Thyroid gland (tissue), 4 donors: ENCODE data around the gene TSPAN9. TPM values are rescaled to one million over a fixed set of nuclear protein-coding genes. Genes with fewer than 3 reads are reported as not detected.
A peak's percentile ranks its signal among the peaks of the same experiment; 100 is the strongest.

ENCODE experiments used
- DNase-seq, 2 donors: peaks; one replicate each; pipeline ENCODE4 v3.0.0-alpha.2; 2019
- H3K27ac ChIP-seq, 3 donors: fragments of 200-600 bp; sonication (generic); 1 replicate in 2 of 3; 2 replicates in 1 of 3; pipeline ENCODE4 v1.5.1; 2016 to 2019; ENCODE audit warnings: mild to moderate bottlenecking in 1 of 3, moderate library complexity in 1 of 3
- H3K27me3 ChIP-seq: fragments of 200-600 bp; sonication (generic); one replicate; pipeline ENCODE4 v1.5.1; 2019
- H3K36me3 ChIP-seq, 2 donors: fragments of 200-600 bp; sonication (generic); one replicate each; pipeline ENCODE4 v1.5.1; 2016 to 2019
- H3K4me1 ChIP-seq, 2 donors: fragments of 200-600 bp; sonication (generic); one replicate each; pipeline ENCODE4 v1.5.1; 2017 to 2019
- H3K4me3 ChIP-seq, 3 donors: fragments of 200-600 bp; sonication (generic); replicated peaks in 1 of 3; 1 replicate in 2 of 3; 2 replicates in 1 of 3; pipeline ENCODE4 v1.5.1; 2016; ENCODE audit warnings: mild to moderate bottlenecking in 1 of 3
- H3K9me3 ChIP-seq: fragments of 200-600 bp; sonication (generic); one replicate; pipeline ENCODE4 v1.5.1; 2017
- POLR2A ChIP-seq, 2 donors: fragments of 450-650 bp; IDR thresholded peaks; one replicate each; pipeline ENCODE4 v1.6.1; 2017; ENCODE audit warnings: antibody characterized with exemption in 2 of 2, mild to moderate bottlenecking in 2 of 2, moderate library complexity in 1 of 2
- WGBS, 2 donors: methylation state at CpG; one replicate each; pipeline ENCODE4 v1.1.5; 2017; 5-methylcytosine and 5-hydroxymethylcytosine counted together
- intact Hi-C: fragments of 100-400 bp; cut with DNase I; formaldehyde crosslinking; loops from one replicate; pipeline ENCODE4 v1.15.1; 2023
- total RNA-seq, 4 donors: library from RNA; depleted of rRNA; stranded (reverse); fragments of >200 nt; gene quantifications; one replicate each; pipeline ENCODE4 v1.2.3, GENCODE V29; 2016
- TF ChIP-seq, protein P1 (sequence below), 6 experiments: fragments of 200-600 bp in 3 of 6; fragments of 450-650 bp in 3 of 6; sonication (generic) in 3 of 6; IDR thresholded peaks; one replicate each; pipeline ENCODE4 v1.5.1; 2016 to 2019; ENCODE audit warnings: antibody characterized with exemption in 6 of 6, mild to moderate bottlenecking in 2 of 6, inconsistent platforms in 1 of 6, moderate library complexity in 1 of 6

The TSPAN9 gene
- total RNA-seq, 4 donors from 2014 or later, result 26.9 to 47.5 (median 33.2) TPM

- peaks cover 29 to 61% of the 10 kb centered on the region in 2 donors for H3K4me1 ChIP-seq
- DNase-seq, result peak; percentile 80 to 81
- H3K36me3 ChIP-seq, result no peaks in the 10 kb centered on the region
- peak overlapping the region; percentile 1 to 74 (median 54) for H3K27ac ChIP-seq
- WGBS, 2 donors, result 53 to 59% methylated on average over 22 to 23 of the region's 23 CpGs
- H3K4me3 ChIP-seq, result no peak overlapping the region
- intact Hi-C loops, result no loop called here
- no peaks in the 10 kb centered on the region for H3K9me3 ChIP-seq
- TF ChIP-seq, protein P1, sequence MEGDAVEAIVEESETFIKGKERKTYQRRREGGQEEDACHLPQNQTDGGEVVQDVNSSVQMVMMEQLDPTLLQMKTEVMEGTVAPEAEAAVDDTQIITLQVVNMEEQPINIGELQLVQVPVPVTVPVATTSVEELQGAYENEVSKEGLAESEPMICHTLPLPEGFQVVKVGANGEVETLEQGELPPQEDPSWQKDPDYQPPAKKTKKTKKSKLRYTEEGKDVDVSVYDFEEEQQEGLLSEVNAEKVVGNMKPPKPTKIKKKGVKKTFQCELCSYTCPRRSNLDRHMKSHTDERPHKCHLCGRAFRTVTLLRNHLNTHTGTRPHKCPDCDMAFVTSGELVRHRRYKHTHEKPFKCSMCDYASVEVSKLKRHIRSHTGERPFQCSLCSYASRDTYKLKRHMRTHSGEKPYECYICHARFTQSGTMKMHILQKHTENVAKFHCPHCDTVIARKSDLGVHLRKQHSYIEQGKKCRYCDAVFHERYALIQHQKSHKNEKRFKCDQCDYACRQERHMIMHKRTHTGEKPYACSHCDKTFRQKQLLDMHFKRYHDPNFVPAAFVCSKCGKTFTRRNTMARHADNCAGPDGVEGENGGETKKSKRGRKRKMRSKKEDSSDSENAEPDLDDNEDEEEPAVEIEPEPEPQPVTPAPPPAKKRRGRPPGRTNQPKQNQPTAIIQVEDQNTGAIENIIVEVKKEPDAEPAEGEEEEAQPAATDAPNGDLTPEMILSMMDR (IDR thresholded peaks at IDR 0.05), result no peak
- TF ChIP-seq POLR2A (IDR thresholded peaks at IDR 0.05), result no peak
- H3K27me3 ChIP-seq, result no peaks in the 10 kb centered on the region
Observed at GRCh38 chr12:3281588-3282383, 204.6 kb downstream of the TSPAN9 start.

DNA sequence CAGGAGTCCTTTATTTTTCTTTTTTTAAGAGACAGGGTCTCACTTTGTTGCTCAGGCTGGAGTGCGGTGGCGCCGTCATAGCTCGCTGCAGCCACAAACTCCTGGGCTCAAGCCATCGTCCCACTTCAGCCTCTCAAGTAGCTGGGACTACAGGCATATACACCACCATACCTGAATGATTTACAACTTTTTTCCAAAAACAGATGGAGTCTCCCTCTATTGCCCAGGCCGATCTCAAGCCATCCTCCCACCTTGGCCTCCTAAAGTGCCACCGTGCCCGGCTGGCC lies 205.1 kb downstream of the TSPAN9 start:
- Histone ChIP-seq H3K27me3 (no peaks in the 10 kb centered on the region), H3K27ac (peak overlapping the region in 2 of 3 donors; percentile 54 to 74), H3K4me3 (no peak overlapping the region), H3K9me3 (no peaks in the 10 kb centered on the region), H3K4me1 (peaks cover 29 to 58% of the 10 kb centered on the region in 2 donors), H3K36me3 (no peaks in the 10 kb centered on the region)
- TF ChIP-seq, protein P1 (IDR thresholded peaks at IDR 0.05), result no peak
- no peak for TF ChIP-seq POLR2A (IDR thresholded peaks at IDR 0.05)
- intact Hi-C loops, result no loop called here
- peak; percentile 94 to 95 for DNase-seq
- 44 to 50% methylated on average over 8 of the region's 8 CpGs for WGBS, 2 donors

DNA sequence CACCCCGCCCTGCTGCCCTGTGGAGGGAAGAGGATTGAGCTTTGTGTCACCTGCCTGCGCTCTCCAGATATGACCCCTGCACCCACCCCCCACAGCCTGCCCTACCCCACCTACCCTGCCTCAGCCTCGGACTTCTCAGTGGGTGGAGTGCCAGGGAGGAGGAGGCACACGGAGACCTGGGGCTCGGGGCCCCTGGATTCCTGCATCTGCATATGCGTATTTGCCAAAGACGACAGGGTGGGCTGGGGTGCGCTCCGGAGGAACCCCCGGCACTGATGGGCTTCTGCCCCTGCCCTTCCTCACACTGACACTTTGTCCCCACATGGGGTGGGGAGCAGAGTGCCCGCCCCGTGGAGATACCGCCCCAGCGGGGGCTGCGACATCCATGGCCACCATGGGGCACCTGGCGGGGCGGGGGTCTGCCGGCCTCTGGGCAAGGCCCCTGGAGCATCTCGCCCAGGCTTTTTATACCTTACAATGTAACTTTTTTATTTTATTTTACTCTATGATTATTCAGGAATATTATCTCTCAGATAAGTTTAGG lies 206.0 kb downstream of the TSPAN9 start:
- WGBS, 2 donors, result 91 to 93% methylated on average over 14 to 18 of the region's 19 CpGs
- Histone ChIP-seq H3K4me1 (peaks cover 29 to 51% of the 10 kb centered on the region in 2 donors), H3K36me3 (no peaks in the 10 kb centered on the region), H3K27ac (no peak overlapping the region), H3K4me3 (no peak overlapping the region), H3K9me3 (no peaks in the 10 kb centered on the region), H3K27me3 (no peaks in the 10 kb centered on the region)
- DNase-seq, result no peak
- intact Hi-C loops, result no loop called here
- TF ChIP-seq, protein P1 (IDR thresholded peaks at IDR 0.05), result no peak
- TF ChIP-seq POLR2A (IDR thresholded peaks at IDR 0.05), result no peak

DNA sequence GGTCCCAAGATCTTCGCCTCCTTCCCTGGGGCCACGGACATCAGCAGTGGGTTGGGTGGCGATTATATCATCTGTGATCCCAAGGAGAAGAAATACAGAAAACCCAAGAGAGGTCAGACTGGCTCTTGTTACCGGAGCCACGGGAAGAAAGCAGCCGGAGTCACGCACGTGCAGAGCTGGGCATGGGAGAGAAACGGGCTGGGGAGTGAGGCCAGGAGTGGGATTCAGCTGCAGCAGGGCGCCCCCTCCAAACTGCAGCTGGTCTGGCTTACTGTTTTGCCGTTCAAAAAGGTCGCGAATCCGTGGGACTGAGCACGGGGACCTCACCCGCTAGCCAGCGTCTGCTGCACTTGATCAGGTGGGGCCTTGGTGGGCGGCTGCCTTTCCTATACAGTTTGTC lies 207.2 kb downstream of the TSPAN9 start:
- Histone ChIP-seq H3K27ac (no peak overlapping the region), H3K4me3 (no peak overlapping the region), H3K27me3 (no peaks in the 10 kb centered on the region), H3K36me3 (no peaks in the 10 kb centered on the region), H3K4me1 (peaks cover 24 to 39% of the 10 kb centered on the region in 2 donors), H3K9me3 (no peaks in the 10 kb centered on the region)
- intact Hi-C loops, result no loop called here
- WGBS, 2 donors, result 90 to 94% methylated on average over 18 of the region's 18 CpGs
- no peak for DNase-seq
- TF ChIP-seq POLR2A (IDR thresholded peaks at IDR 0.05), result no peak
- TF ChIP-seq, protein P1 (IDR thresholded peaks at IDR 0.05), result no peak

GRCh38 chr12:3285570-3285969 lies 208.4 kb downstream of the TSPAN9 start:
- no peaks in the 10 kb centered on the region for H3K36me3 ChIP-seq
- no peaks in the 10 kb centered on the region for H3K27me3 ChIP-seq
- DNase-seq, result no peak
- H3K27ac ChIP-seq, result no peak overlapping the region
- H3K4me1 ChIP-seq, result peaks cover 18 to 28% of the 10 kb centered on the region in 2 donors
- H3K4me3 ChIP-seq, result no peak overlapping the region
- TF ChIP-seq, protein P1 (IDR thresholded peaks at IDR 0.05), result no peak
- no peak for TF ChIP-seq POLR2A (IDR thresholded peaks at IDR 0.05)
- 82 to 91% methylated on average over 7 of the region's 7 CpGs for WGBS, 2 donors
- intact Hi-C loops, result no loop called here
- no peaks in the 10 kb centered on the region for H3K9me3 ChIP-seq
